ENCODE results near the gene LRRC8A. TPM values are rescaled to one million over a fixed set of nuclear protein-coding genes. Genes with fewer than 3 reads are reported as not detected.

The LRRC8A gene
- total RNA-seq, 4 donors from 2014 or later = 70.0 to 153 (median 122) TPM

DNA sequence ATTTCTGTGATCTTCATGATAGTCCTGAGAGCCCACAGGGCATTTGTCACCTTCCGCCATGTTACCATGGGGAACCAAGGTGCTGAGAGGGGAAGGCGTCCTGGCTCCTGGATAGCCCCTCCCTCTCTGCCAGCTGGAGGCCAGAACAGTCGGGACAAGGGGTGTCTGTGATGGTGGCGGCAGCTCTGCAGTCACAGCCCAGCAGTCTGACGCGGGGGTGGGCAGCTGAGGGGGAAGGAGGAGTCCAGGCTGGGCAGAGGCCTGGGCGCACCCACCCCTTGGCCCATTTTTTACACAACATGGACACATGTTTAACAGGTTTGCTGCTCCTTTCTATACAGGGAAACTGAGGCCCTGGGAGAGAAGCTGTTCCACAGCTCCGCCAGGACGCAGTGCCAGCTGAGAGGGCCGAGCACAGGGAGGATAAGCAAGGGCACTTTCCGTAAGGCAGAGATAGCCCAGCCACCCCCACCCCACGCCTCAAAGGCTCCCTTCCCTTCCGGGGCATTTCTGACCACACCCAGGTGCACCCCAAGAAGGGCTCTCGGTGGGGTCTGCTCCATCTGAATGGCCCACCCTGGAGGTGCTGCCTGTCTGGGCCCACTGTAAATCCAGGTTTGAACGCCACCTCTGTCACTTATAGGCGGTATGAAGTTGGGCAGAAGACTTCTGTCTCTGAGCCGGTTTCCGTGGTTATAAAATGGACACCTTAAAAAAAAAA is 17.1 kb downstream of the LRRC8A start:
- peaks cover 58 to 100% (median 59%) of the 10 kb centered on the region in 3 donors for H3K4me1 ChIP-seq
- intact Hi-C loops (cut with DNase I) = no loop called here
- peaks cover 0 to 61% (median 8%) of the 10 kb centered on the region in 3 donors for H3K36me3 ChIP-seq
- TF ChIP-seq POLR2A (IDR thresholded peaks at IDR 0.05) = no peak
- TF ChIP-seq, protein P1, sequence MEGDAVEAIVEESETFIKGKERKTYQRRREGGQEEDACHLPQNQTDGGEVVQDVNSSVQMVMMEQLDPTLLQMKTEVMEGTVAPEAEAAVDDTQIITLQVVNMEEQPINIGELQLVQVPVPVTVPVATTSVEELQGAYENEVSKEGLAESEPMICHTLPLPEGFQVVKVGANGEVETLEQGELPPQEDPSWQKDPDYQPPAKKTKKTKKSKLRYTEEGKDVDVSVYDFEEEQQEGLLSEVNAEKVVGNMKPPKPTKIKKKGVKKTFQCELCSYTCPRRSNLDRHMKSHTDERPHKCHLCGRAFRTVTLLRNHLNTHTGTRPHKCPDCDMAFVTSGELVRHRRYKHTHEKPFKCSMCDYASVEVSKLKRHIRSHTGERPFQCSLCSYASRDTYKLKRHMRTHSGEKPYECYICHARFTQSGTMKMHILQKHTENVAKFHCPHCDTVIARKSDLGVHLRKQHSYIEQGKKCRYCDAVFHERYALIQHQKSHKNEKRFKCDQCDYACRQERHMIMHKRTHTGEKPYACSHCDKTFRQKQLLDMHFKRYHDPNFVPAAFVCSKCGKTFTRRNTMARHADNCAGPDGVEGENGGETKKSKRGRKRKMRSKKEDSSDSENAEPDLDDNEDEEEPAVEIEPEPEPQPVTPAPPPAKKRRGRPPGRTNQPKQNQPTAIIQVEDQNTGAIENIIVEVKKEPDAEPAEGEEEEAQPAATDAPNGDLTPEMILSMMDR (IDR thresholded peaks at IDR 0.05) = no peak
- no peak overlapping the region for H3K4me3 ChIP-seq
- WGBS, 2 donors = 71 to 96% methylated on average over 4 to 7 of the region's 18 CpGs
- peak overlapping the region; percentile 91 to 100 (median 97) for H3K27ac ChIP-seq
- DNase-seq = no peak
- no peaks in the 10 kb centered on the region for H3K27me3 ChIP-seq
- H3K9me3 ChIP-seq = no peaks in the 10 kb centered on the region

DNA sequence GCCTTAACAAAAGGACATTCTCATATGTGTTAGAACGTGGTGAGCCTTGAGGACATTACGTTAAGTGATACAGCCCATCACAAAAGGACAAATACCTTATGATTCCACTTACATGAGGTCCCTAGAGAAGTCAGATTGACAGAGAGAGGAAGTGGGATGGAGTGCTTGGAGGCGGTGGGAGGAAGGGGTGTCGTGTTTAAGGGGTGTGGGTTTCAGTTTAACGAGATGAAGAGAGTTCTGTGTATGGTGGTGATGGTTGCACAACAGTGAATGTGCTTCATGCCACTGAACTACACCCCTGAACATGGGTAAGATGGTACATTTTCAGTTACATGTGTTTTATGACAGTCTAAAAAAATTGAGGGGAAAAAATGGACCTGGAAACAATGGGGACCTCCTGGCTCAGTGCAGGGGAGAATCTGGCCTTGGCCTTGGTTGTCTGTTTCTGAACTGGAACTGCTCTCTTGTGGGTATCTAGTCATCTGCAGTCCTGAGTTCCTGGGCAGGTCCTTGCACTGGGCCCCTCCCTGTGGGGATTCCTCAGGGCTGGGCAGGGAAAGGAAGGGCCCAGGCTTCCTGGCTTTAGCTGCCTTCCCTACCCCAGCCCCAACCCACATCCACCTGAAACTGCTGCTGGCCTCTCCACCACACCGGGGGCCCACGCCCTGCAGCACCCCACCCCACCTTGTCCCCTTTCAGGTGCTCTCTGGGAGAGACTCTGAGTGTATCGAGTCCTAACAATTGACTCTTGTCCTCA is 17.8 kb downstream of the LRRC8A start:
- 28 to 33% methylated on average over 5 of the region's 8 CpGs for WGBS, 2 donors
- Histone ChIP-seq H3K4me3 (no peak overlapping the region), H3K4me1 (peaks cover 60 to 98% (median 61%) of the 10 kb centered on the region in 3 donors), H3K36me3 (peaks cover 0 to 53% (median 8%) of the 10 kb centered on the region in 3 donors), H3K27ac (peak overlapping the region; percentile 91 to 100 (median 97)), H3K27me3 (no peaks in the 10 kb centered on the region), H3K9me3 (no peaks in the 10 kb centered on the region)
- intact Hi-C loops (cut with DNase I) = no loop called here
- peak in 1 of 4 donors; percentile 25 for TF ChIP-seq POLR2A (IDR thresholded peaks at IDR 0.05)
- TF ChIP-seq, protein P1 (IDR thresholded peaks at IDR 0.05) = no peak
- no peak for DNase-seq

DNA sequence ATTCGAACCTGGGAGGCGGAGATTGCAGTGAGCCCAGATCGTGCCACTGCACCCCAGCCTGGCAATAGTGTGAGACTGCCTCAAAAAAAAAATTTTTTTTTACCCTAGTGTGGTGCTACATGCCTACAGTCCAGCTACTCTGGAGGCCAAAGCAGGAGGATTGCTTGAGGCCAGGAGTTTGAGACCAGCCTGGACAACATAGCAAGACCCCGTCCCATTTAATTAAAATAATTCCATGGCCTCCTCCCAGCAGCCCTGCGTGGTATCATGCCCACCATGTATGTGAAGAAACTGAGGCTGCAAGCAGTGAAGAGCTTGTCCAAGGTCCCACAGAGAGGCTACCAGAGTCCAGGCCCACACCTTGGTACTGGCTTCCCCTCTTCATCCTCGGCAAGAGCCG is 19.4 kb downstream of the LRRC8A start:
- intact Hi-C loops (cut with DNase I) = no loop called here
- H3K4me1 ChIP-seq = peaks cover 60 to 94% (median 61%) of the 10 kb centered on the region in 3 donors
- H3K36me3 ChIP-seq = peaks cover 0 to 49% (median 0%) of the 10 kb centered on the region in 3 donors
- DNase-seq = no peak
- H3K9me3 ChIP-seq = no peaks in the 10 kb centered on the region
- no peak for TF ChIP-seq POLR2A (IDR thresholded peaks at IDR 0.05)
- TF ChIP-seq, protein P1 (IDR thresholded peaks at IDR 0.05) = no peak
- peak overlapping the region; percentile 91 to 100 (median 97) for H3K27ac ChIP-seq
- WGBS, 2 donors = 69 to 77% methylated on average over 5 to 7 of the region's 7 CpGs
- no peaks in the 10 kb centered on the region for H3K27me3 ChIP-seq
- H3K4me3 ChIP-seq = no peak overlapping the region

DNA sequence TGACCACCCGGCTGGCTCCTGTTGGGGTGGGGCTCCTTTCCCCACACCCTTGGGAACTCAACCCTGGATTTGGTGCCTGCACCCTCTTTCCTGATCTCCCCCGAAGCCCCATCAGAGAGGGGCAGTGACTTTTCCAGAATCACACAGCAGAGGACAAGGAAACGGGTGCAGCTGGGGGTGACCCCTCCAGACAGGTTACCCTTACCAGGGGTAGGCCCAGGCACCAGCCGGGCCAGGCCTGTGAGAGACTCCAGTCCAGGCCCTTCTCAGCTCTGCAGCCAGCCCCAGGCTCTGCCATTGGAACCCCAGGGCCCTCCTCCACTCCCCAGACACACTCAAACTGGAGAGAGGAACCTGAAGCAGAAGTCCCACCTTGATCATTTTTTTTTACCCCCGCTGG is 19.9 kb downstream of the LRRC8A start:
- Histone ChIP-seq H3K9me3 (no peaks in the 10 kb centered on the region), H3K27ac (peak overlapping the region; percentile 91 to 100 (median 97)), H3K4me1 (peaks cover 60 to 89% (median 61%) of the 10 kb centered on the region in 3 donors), H3K36me3 (peaks cover 0 to 49% (median under 1%) of the 10 kb centered on the region in 3 donors), H3K27me3 (no peaks in the 10 kb centered on the region), H3K4me3 (no peak overlapping the region)
- TF ChIP-seq POLR2A (IDR thresholded peaks at IDR 0.05) = no peak
- TF ChIP-seq, protein P1 (IDR thresholded peaks at IDR 0.05) = no peak
- intact Hi-C loops (cut with DNase I) = no loop called here
- no peak for DNase-seq
- WGBS, 2 donors = 80% methylated on average over 1 of the region's 5 CpGs; no CpG with 5 or more reads in 1 of the 2 donors

Measured in esophagus squamous epithelium (tissue), 5 donors.